SH-SY5Y (cell line): ENCODE data around the gene TRABD2B.

Source experiments
- GATA2 ChIP-seq: IDR thresholded peaks from 2 replicates; pipeline ENCODE4 v1.6.1; 2011; ENCODE audit warnings: mild to moderate bottlenecking, low read depth, low read length
- GATA3 ChIP-seq: IDR thresholded peaks from 2 replicates; pipeline ENCODE4 v1.6.1; 2011; ENCODE audit warnings: low read depth, mild to moderate bottlenecking, low read length, moderate library complexity

DNA sequence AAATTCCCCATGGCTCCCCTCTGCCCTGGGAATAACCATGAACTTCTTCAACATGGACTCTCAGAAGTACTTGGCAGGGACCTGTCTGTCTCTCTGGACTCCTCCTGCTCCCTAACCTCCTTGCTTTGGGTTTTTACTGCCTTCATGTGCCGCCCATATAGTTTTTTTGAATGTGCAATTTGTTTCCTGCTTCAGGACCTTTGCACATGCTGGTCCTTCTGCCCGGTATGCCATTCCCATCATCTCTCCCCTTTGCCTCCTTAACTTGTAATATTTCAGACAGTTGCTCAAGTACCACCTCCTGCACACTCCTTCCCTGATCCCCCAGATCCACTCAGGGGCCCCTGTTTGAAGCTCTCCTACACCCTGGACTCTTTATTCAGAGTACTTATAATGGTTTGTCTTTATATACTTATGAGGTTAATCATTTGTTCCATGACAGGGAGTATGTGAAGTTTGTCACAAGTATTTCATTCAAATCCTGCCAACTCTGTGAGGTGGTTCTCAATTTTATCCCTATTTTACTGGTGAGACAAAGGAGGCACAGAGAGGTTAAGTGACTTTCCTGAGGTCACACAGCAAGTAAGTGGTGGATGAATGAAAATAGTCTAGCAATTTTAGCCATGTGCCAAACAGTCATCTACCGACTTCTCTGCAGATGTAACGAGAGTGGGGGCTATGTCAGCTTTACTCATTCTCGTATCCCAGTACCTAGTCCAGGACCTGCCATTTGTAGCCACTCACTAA, 180.7 kb downstream of the TRABD2B start:
- TF ChIP-seq GATA3 (no peak), GATA2 (no peak)
